ENCODE measurements around the gene TSHZ3. TPM values are rescaled to one million over a fixed set of nuclear protein-coding genes. Genes with fewer than 3 reads are reported as not detected.

TSHZ3 gene
- total and polyA plus RNA-seq, 9 of the 15 experiments (the other 6 are each of a cell fraction or from before 2014, with no cell fraction given), result 0.03 to 0.13 (median 0.05) TPM; not detected in 5

DNA sequence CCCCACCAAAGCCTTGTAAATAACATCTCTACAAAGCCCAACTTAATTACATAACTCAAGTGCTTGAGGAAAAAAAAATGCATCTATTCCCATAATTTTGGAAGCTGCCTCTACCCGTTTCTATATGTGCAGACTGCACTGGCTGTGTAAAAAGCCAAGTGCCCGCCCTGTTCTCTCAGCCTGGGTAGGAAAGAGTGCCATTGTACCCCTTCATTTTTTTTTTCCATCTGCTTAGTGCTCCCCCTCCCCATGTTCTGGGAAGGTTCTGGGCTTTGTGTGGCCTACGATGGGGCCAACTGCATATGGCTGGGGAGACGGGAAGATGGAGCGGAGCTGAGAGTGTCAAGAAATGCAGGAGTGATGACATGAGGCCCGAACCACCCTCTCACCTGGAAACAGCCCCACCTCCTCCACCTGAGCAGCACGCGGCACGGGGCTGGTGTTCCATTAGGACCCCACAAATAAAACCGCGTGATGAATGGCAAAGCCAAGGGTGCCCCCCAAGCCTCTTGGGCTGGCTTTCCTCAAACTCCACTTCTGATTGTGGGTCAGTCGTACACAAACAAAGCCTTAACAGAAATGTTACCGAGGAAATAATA, 42.1 kb downstream of the TSHZ3 start (continued):
- TF ChIP-seq, protein P1, sequence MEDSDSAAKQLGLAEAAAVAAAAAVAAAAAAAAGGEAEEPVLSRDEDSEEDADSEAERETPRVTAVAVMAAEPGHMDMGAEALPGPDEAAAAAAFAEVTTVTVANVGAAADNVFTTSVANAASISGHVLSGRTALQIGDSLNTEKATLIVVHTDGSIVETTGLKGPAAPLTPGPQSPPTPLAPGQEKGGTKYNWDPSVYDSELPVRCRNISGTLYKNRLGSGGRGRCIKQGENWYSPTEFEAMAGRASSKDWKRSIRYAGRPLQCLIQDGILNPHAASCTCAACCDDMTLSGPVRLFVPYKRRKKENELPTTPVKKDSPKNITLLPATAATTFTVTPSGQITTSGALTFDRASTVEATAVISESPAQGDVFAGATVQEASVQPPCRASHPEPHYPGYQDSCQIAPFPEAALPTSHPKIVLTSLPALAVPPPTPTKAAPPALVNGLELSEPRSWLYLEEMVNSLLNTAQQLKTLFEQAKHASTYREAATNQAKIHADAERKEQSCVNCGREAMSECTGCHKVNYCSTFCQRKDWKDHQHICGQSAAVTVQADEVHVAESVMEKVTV (CRISPR knock-in tag; IDR thresholded peaks at IDR 0.05), result no peak
- no peak for TF ChIP-seq TBL1XR1 (IDR thresholded peaks at IDR 0.05; ENCODE audit: low read length in 2 of 2)

DNA sequence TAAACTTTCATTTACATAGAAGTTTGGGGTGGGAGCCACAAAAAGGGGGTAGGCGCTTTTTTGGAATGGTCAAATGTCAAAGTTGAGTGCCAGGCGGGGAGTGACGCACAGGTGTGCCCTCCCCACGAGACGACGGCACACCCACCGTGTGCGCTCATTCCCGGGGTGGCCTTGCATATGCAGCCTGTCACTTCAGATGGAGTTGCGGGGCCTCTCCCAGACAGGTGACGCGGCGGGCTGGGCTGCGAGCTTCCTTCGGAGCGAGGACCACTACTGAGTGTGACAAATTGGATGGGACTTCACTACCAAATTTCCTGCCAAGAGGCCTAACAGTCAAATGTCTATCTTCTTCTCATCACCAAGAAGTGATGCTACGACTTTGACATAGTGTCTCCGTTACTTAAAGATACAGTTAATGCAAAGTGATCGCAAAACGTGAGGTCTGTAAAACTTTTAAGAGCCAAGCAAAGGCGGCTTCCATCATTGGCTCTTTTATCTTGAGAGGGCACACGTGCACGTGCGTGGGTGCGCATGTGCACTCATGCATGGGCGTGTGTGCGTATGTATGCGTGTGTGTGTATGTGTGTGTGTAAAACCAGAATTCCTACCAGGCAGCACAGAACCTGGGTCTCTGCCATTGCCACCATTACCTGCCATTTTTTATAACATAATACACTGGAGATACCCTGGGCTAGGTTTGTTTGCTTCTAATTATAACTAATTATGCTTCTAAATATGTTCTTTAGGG, 43.1 kb downstream of the TSHZ3 start:
- H2AFZ ChIP-seq (ENCODE audit: low read depth, low read length), result no peak overlapping the region
- H3K4me2 ChIP-seq (ENCODE audit: insufficient read depth, low read length), result no peak overlapping the region
- H3K9me1 ChIP-seq (ENCODE audit: control insufficient read depth, insufficient read depth, low read length), result no peaks in the 10 kb centered on the region
- DNase-seq (ENCODE audit: extremely low read depth in 1 of 4, low spot score in 3 of 4), result no peak
- H3K36me3 ChIP-seq (ENCODE audit: control insufficient read depth, insufficient read depth, low read length), result no peaks in the 10 kb centered on the region
- H3K27ac ChIP-seq (ENCODE audit: extremely low read depth, low read depth, low read length), result no peak overlapping the region
- H3K4me1 ChIP-seq (replicated peaks in 1 of 2; ENCODE audit: control insufficient read depth in 2 of 2, insufficient read depth in 2 of 2, low read length in 2 of 2), result no peaks in the 10 kb centered on the region
- no peaks in the 10 kb centered on the region for H4K20me1 ChIP-seq (replicated peaks; ENCODE audit: control insufficient read depth, insufficient read depth, low read length)
- POLR2A ChIA-PET, result no interaction called here
- in situ Hi-C loops (cut with MboI) (no loop called here), intact Hi-C loops (cut with micrococcal nuclease) (no loop called here)
- no peaks in the 10 kb centered on the region for H3K9me3 ChIP-seq (replicated peaks; ENCODE audit: control insufficient read depth, insufficient read depth, low read depth, low read length)
- peaks cover 7 to 27% of the 10 kb centered on the region in 2 experiments; a peak in 3 of 5 replicates for H3K27me3 ChIP-seq (ENCODE audit: control insufficient read depth in 2 of 2, insufficient read depth in 2 of 2, low read length in 2 of 2)
- H3K4me3 ChIP-seq, result no peak overlapping the region
- FAIRE-seq, result no peak
- H3K9ac ChIP-seq (ENCODE audit: insufficient read depth in 1 of 2, low read depth in 2 of 2, low read length in 2 of 2), result no peak overlapping the region
- no peak for ATAC-seq
- no TSS peak for BruUV-seq (replicated peaks)
- no peaks in the 10 kb centered on the region for H3K79me2 ChIP-seq (ENCODE audit: control insufficient read depth, insufficient read depth, low read length)
- CTCF ChIA-PET (ENCODE audit: low intra/inter-chr PET ratio), result no interaction called here
- 5% methylated on average over 22 of the region's 28 CpGs for WGBS (ENCODE audit: insufficient coverage, low coverage, missing lambda C conversion rate)
- TF ChIP-seq HSF4 (CRISPR knock-in tag; IDR thresholded peaks at IDR 0.05; ENCODE audit: borderline replicate concordance) (no peak), KDM4B (IDR thresholded peaks at IDR 0.05; ENCODE audit: borderline replicate concordance in 2 of 2, low read depth in 1 of 2) (no peak), TAF7 (tag; IDR thresholded peaks at IDR 0.05) (no peak)
- TF ChIP-seq, protein P2, sequence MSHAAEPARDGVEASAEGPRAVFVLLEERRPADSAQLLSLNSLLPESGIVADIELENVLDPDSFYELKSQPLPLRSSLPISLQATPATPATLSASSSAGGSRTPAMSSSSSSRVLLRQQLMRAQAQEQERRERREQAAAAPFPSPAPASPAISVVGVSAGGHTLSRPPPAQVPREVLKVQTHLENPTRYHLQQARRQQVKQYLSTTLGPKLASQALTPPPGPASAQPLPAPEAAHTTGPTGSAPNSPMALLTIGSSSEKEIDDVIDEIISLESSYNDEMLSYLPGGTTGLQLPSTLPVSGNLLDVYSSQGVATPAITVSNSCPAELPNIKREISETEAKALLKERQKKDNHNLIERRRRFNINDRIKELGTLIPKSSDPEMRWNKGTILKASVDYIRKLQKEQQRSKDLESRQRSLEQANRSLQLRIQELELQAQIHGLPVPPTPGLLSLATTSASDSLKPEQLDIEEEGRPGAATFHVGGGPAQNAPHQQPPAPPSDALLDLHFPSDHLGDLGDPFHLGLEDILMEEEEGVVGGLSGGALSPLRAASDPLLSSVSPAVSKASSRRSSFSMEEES (CRISPR knock-in tag; IDR thresholded peaks at IDR 0.05), result no peak
- TF ChIP-seq, protein P3, sequence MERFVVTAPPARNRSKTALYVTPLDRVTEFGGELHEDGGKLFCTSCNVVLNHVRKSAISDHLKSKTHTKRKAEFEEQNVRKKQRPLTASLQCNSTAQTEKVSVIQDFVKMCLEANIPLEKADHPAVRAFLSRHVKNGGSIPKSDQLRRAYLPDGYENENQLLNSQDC (CRISPR knock-in tag; IDR thresholded peaks at IDR 0.05), result no peak
- TF ChIP-seq, protein P4, sequence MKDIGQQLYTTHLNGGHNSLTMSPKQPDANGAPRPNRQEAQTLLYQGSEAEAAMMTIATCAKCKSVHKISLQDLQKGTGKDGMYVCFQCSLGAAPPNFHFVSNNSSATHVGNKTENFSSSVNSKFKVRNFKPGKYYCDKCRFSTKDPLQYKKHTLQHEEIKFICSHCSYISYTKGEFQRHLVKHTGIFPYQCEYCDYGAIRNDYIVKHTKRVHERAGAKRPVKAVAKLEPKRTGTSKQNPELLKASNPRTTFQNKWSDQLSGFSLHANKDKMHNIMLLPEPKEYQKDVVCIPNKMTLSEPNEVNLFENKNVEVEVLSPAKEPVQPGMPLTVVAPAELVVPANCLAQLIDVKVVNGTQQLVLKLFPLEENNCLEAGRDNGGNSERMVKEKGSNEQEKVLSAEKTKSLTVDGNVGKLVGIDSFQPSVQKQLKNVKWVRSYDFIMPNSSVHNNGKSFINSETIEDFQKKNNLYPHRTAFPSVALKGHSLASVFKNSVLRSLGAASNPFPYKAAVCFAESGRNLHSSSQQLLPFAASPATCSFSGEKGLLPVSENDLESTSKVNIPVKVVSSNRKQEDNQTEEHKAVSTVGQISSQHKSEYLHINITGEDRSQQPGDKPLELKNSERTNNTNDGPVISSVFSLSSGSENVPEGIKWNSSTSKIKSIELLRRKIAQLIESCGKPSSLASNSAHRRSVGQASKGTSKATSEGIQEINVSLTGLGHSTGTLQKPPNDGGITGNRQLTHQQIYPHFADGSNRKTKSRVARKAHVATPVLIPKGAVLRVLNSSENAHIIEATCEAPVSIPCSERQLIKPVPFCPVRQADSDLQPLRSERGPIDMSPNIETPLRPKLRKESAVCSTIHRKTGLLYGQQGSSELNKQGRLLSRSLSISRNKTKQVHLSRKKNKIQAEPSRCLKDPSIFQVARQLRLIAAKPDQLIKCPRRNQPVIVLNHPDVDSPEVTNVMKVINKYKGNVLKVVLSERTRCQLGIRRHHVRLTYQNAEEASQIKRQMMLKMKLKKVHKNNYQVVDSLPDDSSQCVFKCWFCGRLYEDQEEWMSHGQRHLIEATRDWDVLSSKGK (CRISPR knock-in tag; IDR thresholded peaks at IDR 0.05), result no peak
- TF ChIP-seq, protein P5, sequence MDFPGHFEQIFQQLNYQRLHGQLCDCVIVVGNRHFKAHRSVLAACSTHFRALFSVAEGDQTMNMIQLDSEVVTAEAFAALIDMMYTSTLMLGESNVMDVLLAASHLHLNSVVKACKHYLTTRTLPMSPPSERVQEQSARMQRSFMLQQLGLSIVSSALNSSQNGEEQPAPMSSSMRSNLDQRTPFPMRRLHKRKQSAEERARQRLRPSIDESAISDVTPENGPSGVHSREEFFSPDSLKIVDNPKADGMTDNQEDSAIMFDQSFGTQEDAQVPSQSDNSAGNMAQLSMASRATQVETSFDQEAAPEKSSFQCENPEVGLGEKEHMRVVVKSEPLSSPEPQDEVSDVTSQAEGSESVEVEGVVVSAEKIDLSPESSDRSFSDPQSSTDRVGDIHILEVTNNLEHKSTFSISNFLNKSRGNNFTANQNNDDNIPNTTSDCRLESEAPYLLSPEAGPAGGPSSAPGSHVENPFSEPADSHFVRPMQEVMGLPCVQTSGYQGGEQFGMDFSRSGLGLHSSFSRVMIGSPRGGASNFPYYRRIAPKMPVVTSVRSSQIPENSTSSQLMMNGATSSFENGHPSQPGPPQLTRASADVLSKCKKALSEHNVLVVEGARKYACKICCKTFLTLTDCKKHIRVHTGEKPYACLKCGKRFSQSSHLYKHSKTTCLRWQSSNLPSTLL (IDR thresholded peaks at IDR 0.05), result no peak

All from K562 (cell line).